ENCODE results near the gene KCTD2.
A peak's percentile ranks its signal among the peaks of the same experiment; 100 is the strongest.

The KCTD2 gene

GRCh38 chr17:75103601-75104554 is 56.9 kb downstream of the KCTD2 start:
- TF ChIP-seq, protein P1, sequence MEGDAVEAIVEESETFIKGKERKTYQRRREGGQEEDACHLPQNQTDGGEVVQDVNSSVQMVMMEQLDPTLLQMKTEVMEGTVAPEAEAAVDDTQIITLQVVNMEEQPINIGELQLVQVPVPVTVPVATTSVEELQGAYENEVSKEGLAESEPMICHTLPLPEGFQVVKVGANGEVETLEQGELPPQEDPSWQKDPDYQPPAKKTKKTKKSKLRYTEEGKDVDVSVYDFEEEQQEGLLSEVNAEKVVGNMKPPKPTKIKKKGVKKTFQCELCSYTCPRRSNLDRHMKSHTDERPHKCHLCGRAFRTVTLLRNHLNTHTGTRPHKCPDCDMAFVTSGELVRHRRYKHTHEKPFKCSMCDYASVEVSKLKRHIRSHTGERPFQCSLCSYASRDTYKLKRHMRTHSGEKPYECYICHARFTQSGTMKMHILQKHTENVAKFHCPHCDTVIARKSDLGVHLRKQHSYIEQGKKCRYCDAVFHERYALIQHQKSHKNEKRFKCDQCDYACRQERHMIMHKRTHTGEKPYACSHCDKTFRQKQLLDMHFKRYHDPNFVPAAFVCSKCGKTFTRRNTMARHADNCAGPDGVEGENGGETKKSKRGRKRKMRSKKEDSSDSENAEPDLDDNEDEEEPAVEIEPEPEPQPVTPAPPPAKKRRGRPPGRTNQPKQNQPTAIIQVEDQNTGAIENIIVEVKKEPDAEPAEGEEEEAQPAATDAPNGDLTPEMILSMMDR (IDR thresholded peaks at IDR 0.05; ENCODE audit: low read length, missing control alignments), result no peak
- no peak overlapping the region for H3K4me3 ChIP-seq (replicated peaks; ENCODE audit: low read depth, low read length)
- no peak for DNase-seq (ENCODE audit: low read depth)

GRCh38 chr17:75105126-75106080 is 58.4 kb downstream of the KCTD2 start:
- peak; percentile 51 for DNase-seq (ENCODE audit: low read depth)
- TF ChIP-seq, protein P1 (IDR thresholded peaks at IDR 0.05; ENCODE audit: low read length, missing control alignments), result peak; percentile 74
- H3K4me3 ChIP-seq (replicated peaks; ENCODE audit: low read depth, low read length), result no peak overlapping the region

DNA sequence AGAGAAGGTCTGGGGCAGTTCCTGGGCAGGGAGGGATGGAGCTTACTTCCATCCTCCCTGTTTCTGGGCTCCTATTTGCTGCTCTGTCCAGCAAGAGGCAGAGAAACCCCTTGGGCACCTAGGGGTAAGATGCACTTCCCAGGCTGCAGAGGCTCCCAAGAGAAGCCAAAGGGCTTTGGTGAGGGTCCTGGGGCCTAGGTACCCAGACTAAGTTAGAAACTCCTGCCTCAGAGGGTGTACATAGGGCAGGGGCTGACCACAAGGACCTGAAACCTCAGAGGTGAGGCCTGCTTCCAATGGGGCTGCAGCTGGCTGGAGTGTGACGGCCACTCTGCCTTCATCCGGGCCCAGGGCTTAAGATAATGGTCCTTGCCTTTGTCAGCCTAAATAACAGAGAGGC is 61.2 kb downstream of the KCTD2 start:
- TF ChIP-seq, protein P1 (IDR thresholded peaks at IDR 0.05; ENCODE audit: low read length, missing control alignments), result no peak
- no peak for DNase-seq (ENCODE audit: low read depth)

GRCh38 chr17:75109046-75109406 is 62.0 kb downstream of the KCTD2 start:
- TF ChIP-seq, protein P1 (IDR thresholded peaks at IDR 0.05; ENCODE audit: low read length, missing control alignments), result no peak
- peak overlapping the region; percentile 87 for H3K4me3 ChIP-seq (replicated peaks; ENCODE audit: low read depth, low read length)
- no peak for DNase-seq (ENCODE audit: low read depth)

More for the DNA sequence above, 61.2 kb downstream of the KCTD2 start:
- H3K4me3 ChIP-seq (replicated peaks; ENCODE audit: low read depth, low read length), result no peak overlapping the region

- H3K4me3 ChIP-seq (replicated peaks; ENCODE audit: low read depth, low read length), result peak within 1 kb of the TSS; percentile 87
- peak; percentile 79 for DNase-seq (ENCODE audit: low read depth)
- TF ChIP-seq, protein P1 (IDR thresholded peaks at IDR 0.05; ENCODE audit: low read length, missing control alignments), result no peak
These were observed 62.6 kb downstream of the KCTD2 start, which contains the start of gene ARMC7 for GRCh38 chr17:75109407-75110233. ARMC7 (plus strand) TSS chr17:75109969; CDS start chr17:75110289, 320 bp downstream.

All from fibroblast of pulmonary artery (primary cell).